A204.1 (cell line): Measurements from ENCODE around the gene PEX19.
A peak's percentile ranks its signal among the peaks of the same experiment; 100 is the strongest.
"Not testable (repeated sequence)": the region's sequence is repeated elsewhere in the genome, so short reads cannot be mapped to it uniquely, and the experiment has no call there.

ENCODE experiments used
- FAIRE-seq: peaks from 2 replicates; lab custom pipeline; 2012; peaks lifted over from hg19 to GRCh38; lab: Jason Lieb, UNC

Gene PEX19

DNA sequence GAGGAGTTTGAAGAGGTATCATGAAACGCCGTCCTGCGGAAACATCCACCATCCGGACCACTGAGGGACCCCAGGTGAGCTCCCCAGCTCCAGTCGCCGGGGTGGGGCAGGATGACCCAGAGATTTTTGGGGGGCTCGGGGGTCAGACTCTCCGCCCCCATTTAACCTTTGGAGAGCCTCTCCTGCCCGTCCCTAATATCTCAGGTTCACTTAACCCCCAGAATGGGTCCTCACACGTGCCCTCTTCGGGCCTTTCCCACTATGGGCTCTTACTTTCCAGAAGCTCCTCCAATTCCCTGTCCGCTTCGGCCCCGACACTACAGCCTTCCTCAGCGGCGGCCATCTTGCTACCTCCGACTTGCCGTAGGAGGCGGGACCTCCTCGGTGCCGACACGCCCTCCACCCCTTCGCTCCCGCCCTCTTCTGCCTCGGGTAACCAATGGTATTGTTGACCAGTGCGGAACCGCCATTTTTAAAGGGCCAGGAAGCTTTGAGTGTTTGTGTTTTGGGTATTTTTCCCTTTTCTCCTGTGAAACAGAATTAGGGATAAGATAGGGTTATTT is at the start of gene PEX19:
PEX19 (minus strand) TSS at position 352 of the 563 bp plus-strand sequence; CDS start at position 343, 9 bp downstream.
- FAIRE-seq: peak; percentile 96

DNA sequence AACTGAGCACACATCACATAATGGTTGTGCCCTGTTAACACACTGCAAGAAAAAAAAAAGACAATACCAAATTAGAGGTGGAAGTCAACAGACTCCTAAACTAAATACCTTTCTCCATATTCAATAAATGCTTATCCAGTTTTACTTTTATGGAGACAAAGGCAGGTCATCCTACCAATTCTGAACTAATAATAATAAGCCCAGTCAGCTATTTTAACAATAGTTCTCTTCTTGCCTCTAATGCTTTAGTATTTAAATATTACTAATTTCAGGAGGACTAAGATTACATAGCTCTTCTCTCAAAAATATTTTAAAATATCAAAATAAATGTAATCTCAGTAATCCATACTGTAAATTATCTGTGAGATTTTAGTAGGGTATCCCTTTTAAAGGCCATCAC is 47.6 kb upstream of the PEX19 start:
- no peak for FAIRE-seq

GRCh38 chr1:160330119-160330518 is 45.2 kb upstream of the PEX19 start:
- no peak for FAIRE-seq

DNA sequence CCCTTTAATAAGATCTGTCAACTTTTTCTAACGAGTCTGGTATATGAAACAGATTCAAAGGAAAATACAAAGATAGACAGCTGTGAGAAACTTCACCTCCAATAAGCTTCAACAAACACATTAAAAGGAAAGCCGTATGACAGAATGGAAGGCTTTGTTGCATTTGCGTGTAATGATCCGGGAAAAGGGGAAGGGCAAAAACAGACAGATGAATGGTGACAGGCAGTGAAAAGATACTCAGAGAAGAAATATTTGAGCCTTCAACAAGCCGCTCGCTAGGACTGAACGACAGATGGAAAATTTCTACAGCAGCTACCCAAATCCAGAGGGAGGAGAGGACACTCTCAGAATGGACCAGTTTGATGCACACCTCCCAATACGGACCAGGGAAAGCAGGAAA is 43.3 kb upstream of the PEX19 start:
- FAIRE-seq: no peak

GRCh38 chr1:160326418-160326817 is 41.5 kb upstream of the PEX19 start:
- no peak for FAIRE-seq

GRCh38 chr1:160325252-160325651 is 40.3 kb upstream of the PEX19 start:
- no peak for FAIRE-seq

GRCh38 chr1:160322831-160323230 is 37.9 kb upstream of the PEX19 start:
- FAIRE-seq: no peak

- no peak for FAIRE-seq
Measured at GRCh38 chr1:160315359-160315758, 30.4 kb upstream of the PEX19 start.

- FAIRE-seq: no peak
Measured at GRCh38 chr1:160309571-160309970, 24.6 kb upstream of the PEX19 start.

- no peak for FAIRE-seq
Measured at GRCh38 chr1:160309185-160309557, 24.2 kb upstream of the PEX19 start.

- FAIRE-seq: no peak
Measured at GRCh38 chr1:160308451-160309184, 23.7 kb upstream of the PEX19 start.

GRCh38 chr1:160307118-160307791 is 22.3 kb upstream of the PEX19 start:
- FAIRE-seq: no peak

DNA sequence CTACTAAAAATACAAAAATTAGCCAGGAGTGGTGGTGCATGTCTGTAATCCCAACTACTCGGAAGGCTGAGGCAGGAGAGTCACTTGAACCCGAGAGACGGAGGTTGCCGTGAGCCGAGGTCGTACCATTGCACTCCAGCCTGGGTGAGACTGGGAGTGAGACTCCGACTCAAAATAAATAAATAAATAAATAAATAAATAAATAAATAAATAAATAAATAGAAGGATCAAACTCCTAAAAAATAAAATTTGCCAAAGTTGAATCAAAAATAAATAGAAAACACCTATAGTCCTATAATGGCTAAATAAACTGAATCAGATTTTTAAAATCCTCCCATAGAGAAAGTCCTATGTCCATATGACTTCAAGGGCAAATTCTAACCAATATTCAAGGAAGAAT is 15.2 kb upstream of the PEX19 start:
- FAIRE-seq: no peak

GRCh38 chr1:160296036-160296435 is 11.1 kb upstream of the PEX19 start:
- FAIRE-seq: no peak

DNA sequence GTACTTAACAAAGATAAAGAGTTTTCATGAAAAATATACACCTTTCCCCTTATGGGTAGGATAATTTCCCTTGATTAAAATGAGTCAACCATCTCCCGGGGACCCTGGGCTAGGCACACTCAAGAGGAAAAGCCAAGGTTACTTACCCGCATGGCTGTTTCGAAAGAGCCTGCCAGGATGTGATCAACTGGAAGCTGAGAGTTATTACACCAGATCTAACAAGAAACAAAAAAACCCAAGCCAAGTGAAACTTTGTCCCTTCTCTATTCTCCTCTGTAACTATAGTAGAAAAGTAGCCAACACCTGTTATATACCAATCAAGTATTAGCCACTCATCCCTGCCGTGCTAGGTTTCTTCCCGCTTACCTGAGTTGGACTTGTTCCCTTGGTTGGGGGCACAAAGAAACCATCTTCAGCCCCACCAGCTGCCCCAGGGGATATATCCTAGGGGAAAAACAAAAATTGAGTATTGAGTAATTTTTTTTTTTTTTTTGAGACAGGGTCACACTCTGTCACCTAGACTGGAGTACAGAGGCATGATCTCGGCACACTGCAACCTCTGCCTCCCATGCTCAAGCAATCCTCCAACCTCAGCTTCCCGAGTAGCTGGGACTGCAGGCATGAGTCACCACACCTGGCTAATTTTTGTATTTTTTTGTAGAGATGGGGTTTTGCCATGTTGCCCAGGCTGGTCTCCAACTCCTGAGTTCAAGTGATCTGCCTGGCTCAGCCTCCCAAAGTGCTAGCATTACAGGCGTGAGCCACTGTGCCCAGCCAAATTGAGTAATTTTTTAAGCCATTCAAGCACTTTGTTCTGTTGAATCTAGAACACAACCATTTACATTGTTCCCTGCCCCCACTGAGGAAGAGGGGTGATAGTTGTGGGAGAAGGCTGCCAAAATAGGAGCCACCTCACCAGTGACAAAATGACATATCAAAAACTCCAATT is 8.4 kb upstream of the PEX19 start:
- FAIRE-seq: no peak

DNA sequence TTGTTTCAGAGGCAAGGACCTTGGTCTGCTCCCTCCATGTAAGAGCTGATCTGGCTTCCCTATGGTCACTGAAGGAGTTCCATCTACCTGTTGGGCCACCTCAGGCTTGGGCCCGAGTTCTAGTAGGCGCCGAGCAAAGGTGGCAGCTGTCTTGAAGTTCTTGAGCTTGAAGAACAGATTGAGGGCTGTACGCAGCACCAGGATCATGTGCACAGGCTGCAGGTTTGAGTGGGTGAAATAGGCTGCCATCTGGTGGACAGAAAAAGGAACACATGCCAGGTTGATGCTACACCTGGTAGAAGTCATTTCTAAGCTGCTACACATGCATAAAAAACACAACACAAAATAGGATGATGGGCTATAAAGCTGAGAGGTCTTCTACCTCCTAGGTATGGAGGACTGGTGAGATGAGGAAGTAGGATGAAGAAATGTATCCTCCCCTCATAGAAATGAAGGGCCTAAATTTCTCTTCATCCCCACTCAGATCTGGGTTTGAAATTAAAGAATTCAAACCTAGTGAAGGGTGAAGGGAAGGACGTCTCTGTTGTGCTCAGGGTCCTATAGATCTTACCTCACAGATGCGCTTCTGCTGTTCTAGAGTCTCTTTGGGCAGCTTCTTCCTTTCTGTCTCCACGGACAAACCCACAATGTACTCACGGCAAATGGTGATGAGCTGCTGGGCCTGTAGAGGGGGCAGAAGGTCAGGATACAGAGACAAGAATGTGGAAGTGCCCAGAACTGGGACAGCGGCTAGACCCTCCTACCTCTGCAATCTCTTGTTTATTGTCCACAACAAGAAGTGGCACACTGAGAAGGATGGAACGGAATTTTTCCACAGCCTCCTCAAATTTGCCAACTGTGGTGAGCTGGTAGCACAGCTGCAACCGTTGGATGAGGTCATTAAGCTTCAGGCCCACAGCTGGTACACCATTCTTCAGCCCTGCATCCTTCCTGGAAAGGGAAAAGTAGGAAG is 6.6 kb upstream of the PEX19 start:
- FAIRE-seq: no peak

- not testable (repeated sequence) for FAIRE-seq
Measured at GRCh38 chr1:160287769-160288168, 2.8 kb upstream of the PEX19 start.

DNA sequence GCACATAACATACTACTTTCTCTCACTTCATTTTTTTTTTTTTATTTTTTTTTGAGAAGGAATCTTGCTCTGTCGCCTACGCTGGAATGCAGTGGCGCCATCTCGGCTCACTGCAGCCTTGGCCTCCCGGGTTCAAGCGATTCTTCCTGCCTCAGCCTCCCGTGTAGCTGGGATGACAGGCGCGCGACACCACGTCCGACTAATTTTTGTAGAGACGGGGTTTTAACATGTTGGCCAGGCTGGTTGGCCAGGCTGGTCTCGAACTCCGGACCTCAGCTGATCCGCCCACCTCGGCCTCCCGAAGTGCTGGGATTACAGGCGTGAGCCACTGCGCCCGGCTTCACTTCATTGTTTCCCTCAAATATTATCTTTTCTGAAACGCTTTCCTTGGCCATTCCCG is 573 bp upstream of the PEX19 start:
- no peak for FAIRE-seq

DNA sequence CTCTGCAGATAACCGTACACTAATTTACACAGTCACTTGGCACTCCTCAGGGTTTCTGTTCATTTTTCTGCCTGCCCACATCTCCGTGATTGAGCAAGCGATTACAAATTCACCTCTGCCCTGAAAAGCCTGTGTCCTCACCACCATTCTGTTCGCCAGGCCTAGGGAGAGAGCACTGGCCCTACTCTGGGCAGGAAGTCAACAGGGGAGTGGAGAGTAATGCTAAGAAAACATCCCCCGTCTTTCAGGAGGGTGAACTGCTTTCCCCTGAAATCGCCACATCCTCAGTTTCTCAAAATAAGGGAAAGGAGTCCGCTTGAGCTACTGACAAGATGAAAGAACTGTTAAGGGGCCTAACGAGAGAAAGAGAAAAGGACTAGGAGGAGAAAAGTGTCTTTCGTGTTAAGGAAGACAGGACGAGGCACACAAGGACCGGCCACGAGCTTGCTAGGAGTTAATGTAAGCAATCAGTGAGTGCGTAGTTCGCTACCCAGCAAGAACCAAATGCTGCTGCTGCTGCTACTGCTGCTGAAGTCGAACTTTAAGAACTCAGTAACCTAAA is 632 bp downstream of the PEX19 start:
- no peak for FAIRE-seq

GRCh38 chr1:160282807-160283206 is 2.1 kb downstream of the PEX19 start:
- FAIRE-seq: no peak

GRCh38 chr1:160277987-160278386 is 6.9 kb downstream of the PEX19 start:
- FAIRE-seq: no peak
